ENCODE data around the gene TNPO2.
"Not testable (repeated sequence)": the region's sequence is repeated elsewhere in the genome, so short reads cannot be mapped to it uniquely, and the experiment has no call there.

TNPO2 gene

DNA sequence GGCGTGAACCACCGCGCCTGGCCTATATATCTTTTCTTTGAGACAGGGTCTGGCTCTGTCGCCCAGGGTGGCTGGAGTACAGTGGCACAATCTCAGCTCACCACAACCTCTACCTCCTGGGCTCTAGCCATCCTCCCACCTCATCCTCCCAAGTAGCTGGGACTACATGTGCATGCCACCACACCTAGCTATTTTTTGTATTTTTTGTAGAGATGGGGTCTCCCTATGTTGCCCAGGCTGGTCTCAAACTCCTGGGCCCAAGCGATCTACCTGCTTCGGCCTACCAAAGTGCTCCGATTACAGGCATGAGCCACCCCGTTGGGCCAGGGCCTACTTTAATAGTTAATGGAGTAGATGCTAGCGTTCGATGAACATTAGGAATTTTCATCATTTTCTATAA, 3.4 kb downstream of the TNPO2 start:
- peak overlapping the region; percentile 84 for H3K4me3 ChIP-seq (ENCODE audit: low read depth, low read length)
- peak overlapping the region; percentile 50 for H3K9ac ChIP-seq (ENCODE audit: low read depth, low read length)
- peaks cover 17% of the 10 kb centered on the region for H3K36me3 ChIP-seq (ENCODE audit: control insufficient read depth, insufficient read depth, low read length)
- no peaks in the 10 kb centered on the region for H3K4me1 ChIP-seq (ENCODE audit: control insufficient read depth, insufficient read depth, low read length)
- H3K27me3 ChIP-seq (ENCODE audit: control insufficient read depth, insufficient read depth, low read length) = no peaks in the 10 kb centered on the region
- H3K9me3 ChIP-seq (ENCODE audit: control insufficient read depth, insufficient read depth, low read length) = no peaks in the 10 kb centered on the region

DNA sequence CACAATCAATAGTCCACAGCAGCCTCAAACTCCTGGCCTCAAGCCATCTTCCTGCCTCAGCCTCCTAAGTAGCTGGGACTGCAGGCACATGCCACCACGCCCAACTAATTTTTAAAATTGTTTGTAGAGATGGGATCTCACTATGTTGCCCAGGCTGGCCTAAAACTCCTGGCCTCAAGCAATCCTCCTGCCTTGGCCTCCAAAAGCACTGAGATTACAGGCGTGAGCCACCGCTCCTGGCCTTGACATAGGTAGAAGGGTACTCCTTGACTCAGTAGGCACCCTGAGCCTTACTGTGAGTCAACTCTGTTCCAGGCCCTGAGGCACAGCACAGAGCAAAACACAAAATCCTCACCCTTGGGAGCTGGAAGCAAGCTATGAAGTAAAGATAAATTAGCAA, 7.8 kb downstream of the TNPO2 start:
- no peaks in the 10 kb centered on the region for H3K9me3 ChIP-seq (ENCODE audit: control insufficient read depth, insufficient read depth, low read length)
- no peak overlapping the region for H3K4me3 ChIP-seq (ENCODE audit: low read depth, low read length)
- H3K4me1 ChIP-seq (ENCODE audit: control insufficient read depth, insufficient read depth, low read length) = no peaks in the 10 kb centered on the region
- H3K27me3 ChIP-seq (ENCODE audit: control insufficient read depth, insufficient read depth, low read length) = no peaks in the 10 kb centered on the region
- H3K9ac ChIP-seq (ENCODE audit: low read depth, low read length) = no peak overlapping the region
- H3K36me3 ChIP-seq (ENCODE audit: control insufficient read depth, insufficient read depth, low read length) = peaks cover 41% of the 10 kb centered on the region

DNA sequence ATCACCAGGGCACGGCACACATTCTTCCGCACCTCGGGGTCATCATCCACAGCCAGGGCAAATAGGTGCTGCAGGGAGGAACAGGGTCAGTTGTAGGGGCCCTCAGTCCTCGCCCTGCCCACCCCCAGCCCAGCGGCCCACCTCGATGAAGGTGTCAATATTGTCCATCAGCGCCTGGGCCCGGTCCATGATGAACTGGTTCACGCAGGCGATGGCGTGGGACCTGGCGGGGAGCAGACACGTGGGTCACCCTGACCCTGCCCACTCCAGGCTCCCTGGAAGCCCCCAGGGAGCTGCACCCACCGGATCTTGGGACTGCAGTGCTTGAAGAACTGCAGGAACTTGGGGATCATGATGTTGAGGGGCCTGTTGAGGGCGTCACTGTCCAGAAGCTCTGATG, 8.6 kb downstream of the TNPO2 start:
- Histone ChIP-seq H3K4me1 (ENCODE audit: control insufficient read depth, insufficient read depth, low read length) (no peaks in the 10 kb centered on the region), H3K36me3 (ENCODE audit: control insufficient read depth, insufficient read depth, low read length) (peaks cover 49% of the 10 kb centered on the region), H3K9me3 (ENCODE audit: control insufficient read depth, insufficient read depth, low read length) (no peaks in the 10 kb centered on the region), H3K27me3 (ENCODE audit: control insufficient read depth, insufficient read depth, low read length) (no peaks in the 10 kb centered on the region), H3K9ac (ENCODE audit: low read depth, low read length) (no peak overlapping the region), H3K4me3 (ENCODE audit: low read depth, low read length) (no peak overlapping the region)

DNA sequence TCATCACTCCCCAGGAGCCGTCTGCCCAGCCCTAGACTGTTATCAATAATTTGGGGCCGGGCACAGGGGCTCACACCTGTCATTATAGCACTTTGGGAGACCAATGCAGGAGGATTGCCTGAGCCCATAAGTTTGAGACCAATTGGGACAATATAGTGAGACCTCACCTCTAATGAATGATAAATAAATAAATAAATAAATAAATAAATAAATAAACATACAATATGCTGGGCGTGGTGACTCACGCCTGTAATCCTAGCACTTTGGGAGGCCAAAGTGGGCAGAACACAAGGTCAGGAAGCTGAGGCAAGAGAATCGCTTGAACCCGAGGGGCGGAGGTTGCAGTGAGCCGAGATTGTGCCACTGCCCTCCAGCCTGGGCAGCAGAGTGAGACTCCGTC, 10.4 kb downstream of the TNPO2 start:
- H3K9ac ChIP-seq (ENCODE audit: low read depth, low read length); H3K4me1 ChIP-seq (ENCODE audit: control insufficient read depth, insufficient read depth, low read length); H3K9me3 ChIP-seq (ENCODE audit: control insufficient read depth, insufficient read depth, low read length); H3K27me3 ChIP-seq (ENCODE audit: control insufficient read depth, insufficient read depth, low read length); H3K4me3 ChIP-seq (ENCODE audit: low read depth, low read length): not testable (repeated sequence)
- peaks cover 50% of the 10 kb centered on the region for H3K36me3 ChIP-seq (ENCODE audit: control insufficient read depth, insufficient read depth, low read length)

DNA sequence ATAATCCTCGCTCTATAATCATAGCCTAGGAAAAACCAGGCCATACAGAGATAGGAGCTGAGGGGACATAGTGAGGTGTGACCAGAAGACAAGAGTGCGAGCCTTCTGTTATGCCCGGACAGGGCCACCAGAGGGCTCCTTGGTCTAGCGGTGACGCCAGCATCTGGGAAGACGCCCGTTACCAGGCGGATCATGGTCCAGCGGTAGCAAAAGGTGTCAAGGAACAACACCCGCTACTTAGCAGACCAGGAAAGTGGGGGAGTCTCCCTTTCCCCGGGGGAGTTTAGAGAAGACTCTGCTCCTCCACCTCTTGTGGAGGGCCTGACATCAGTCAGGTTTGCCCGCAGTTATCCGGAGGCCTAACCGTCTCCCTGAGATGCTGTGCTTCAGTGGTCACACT, 11.7 kb downstream of the TNPO2 start:
- H3K36me3 ChIP-seq (ENCODE audit: control insufficient read depth, insufficient read depth, low read length) = peaks cover 57% of the 10 kb centered on the region
- H3K9ac ChIP-seq (ENCODE audit: low read depth, low read length); H3K27me3 ChIP-seq (ENCODE audit: control insufficient read depth, insufficient read depth, low read length); H3K4me3 ChIP-seq (ENCODE audit: low read depth, low read length); H3K9me3 ChIP-seq (ENCODE audit: control insufficient read depth, insufficient read depth, low read length); H3K4me1 ChIP-seq (ENCODE audit: control insufficient read depth, insufficient read depth, low read length): not testable (repeated sequence)

DNA sequence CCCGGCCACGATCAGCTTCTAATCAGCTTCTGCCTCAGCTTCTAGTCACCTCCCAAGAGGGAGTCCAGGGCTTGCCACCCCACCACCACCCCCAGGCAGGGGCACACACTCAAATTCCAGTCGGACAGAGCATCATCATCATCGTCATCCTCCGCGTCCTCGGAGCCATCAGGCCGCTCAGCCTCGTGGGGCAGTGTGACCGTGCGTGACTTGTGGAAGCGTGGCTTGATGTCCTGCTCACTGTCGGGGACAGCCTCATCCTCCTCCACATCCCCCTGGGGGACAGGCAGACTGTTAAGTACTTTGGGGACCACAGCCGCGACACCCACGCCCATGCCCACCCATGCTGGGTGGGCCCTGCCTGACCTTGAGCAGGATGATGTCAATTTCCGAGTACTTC, 12.5 kb downstream of the TNPO2 start:
- no peaks in the 10 kb centered on the region for H3K9me3 ChIP-seq (ENCODE audit: control insufficient read depth, insufficient read depth, low read length)
- H3K9ac ChIP-seq (ENCODE audit: low read depth, low read length) = no peak overlapping the region
- H3K36me3 ChIP-seq (ENCODE audit: control insufficient read depth, insufficient read depth, low read length) = peaks cover 65% of the 10 kb centered on the region
- H3K4me3 ChIP-seq (ENCODE audit: low read depth, low read length) = no peak overlapping the region
- H3K27me3 ChIP-seq (ENCODE audit: control insufficient read depth, insufficient read depth, low read length) = no peaks in the 10 kb centered on the region
- H3K4me1 ChIP-seq (ENCODE audit: control insufficient read depth, insufficient read depth, low read length) = no peaks in the 10 kb centered on the region

DNA sequence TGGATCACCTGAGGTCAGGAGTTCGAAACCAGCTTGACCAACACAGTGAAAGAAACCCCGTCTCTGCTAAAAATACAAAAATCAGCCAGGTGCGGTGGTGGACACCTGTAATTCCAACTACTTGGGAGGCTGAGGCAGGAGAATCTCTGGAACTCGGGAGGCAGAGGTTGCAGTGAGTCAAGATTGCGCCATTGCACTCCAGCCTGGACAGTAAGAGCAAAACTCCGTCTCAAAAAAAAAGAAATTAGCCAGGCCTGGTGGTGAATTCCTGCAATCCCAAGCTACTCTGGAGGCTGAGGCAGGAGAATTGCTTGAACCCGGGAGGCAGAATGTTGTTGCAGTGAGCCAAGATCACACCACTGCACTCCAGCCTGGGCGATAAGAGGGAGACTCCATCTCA, 15.1 kb downstream of the TNPO2 start:
- Histone ChIP-seq H3K4me1 (ENCODE audit: control insufficient read depth, insufficient read depth, low read length) (no peaks in the 10 kb centered on the region), H3K27me3 (ENCODE audit: control insufficient read depth, insufficient read depth, low read length) (no peaks in the 10 kb centered on the region), H3K9me3 (ENCODE audit: control insufficient read depth, insufficient read depth, low read length) (no peaks in the 10 kb centered on the region), H3K9ac (ENCODE audit: low read depth, low read length) (no peak overlapping the region), H3K36me3 (ENCODE audit: control insufficient read depth, insufficient read depth, low read length) (peaks cover 60% of the 10 kb centered on the region), H3K4me3 (ENCODE audit: low read depth, low read length) (no peak overlapping the region)

DNA sequence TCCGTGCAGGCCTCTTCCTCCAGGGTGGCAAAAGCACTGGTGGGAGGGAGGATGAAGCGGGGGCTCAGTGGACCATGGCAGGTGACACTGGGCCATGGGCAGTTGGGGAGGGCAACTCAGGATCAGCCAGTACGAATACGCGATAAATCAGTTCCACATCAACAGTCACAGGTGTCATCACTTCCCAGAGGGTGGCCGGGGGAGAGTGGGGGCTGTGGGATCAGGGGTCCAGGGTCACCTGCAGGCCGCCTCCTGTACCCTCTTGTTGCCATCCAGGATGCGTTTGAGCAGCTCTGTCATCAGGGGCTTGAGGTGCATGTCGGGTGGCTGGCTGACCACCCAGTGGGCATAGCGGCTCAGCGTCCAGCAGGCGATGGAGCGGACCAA, 17.4 kb downstream of the TNPO2 start:
- H3K36me3 ChIP-seq (ENCODE audit: control insufficient read depth, insufficient read depth, low read length) = peaks cover 67% of the 10 kb centered on the region
- no peaks in the 10 kb centered on the region for H3K9me3 ChIP-seq (ENCODE audit: control insufficient read depth, insufficient read depth, low read length)
- no peaks in the 10 kb centered on the region for H3K27me3 ChIP-seq (ENCODE audit: control insufficient read depth, insufficient read depth, low read length)
- no peak overlapping the region for H3K4me3 ChIP-seq (ENCODE audit: low read depth, low read length)
- H3K9ac ChIP-seq (ENCODE audit: low read depth, low read length) = no peak overlapping the region
- H3K4me1 ChIP-seq (ENCODE audit: control insufficient read depth, insufficient read depth, low read length) = no peaks in the 10 kb centered on the region

DNA sequence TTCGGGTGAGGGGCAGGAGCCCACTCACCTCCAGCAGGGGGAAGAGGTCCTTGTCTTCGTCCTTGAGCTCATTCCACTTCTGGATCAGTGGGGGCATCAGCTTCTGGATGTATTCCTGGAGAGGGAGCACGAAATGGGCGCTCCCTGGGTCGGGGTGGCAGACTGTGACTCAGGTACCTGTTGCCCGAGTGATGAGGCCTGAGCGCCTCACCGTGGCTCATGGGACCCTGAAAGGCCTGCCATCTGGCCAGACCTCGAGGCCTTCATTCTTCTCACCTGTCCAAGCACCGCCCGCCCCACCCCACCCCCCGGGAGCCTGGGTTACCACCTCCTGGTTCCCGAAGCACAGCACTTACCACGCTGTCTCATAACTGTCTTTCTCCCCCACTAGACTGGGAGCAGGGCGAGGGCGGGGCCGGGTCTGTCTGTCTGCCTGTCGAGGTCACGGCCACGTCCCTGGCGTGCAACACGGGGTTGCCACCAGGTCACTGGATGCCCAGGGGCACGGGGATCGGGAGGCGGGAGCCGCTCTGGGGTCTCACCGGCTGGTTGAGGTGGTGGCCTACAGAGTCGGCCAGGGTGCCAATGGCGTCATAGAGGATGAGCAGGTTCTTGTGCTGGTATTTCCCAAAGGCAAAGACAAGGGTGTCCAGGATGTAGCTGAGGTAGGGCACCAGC, 17.9 kb downstream of the TNPO2 start:
- H3K4me1 ChIP-seq (ENCODE audit: control insufficient read depth, insufficient read depth, low read length) = no peaks in the 10 kb centered on the region
- no peak overlapping the region for H3K9ac ChIP-seq (ENCODE audit: low read depth, low read length)
- H3K36me3 ChIP-seq (ENCODE audit: control insufficient read depth, insufficient read depth, low read length) = peaks cover 68% of the 10 kb centered on the region
- no peaks in the 10 kb centered on the region for H3K27me3 ChIP-seq (ENCODE audit: control insufficient read depth, insufficient read depth, low read length)
- no peaks in the 10 kb centered on the region for H3K9me3 ChIP-seq (ENCODE audit: control insufficient read depth, insufficient read depth, low read length)
- no peak overlapping the region for H3K4me3 ChIP-seq (ENCODE audit: low read depth, low read length)

DNA sequence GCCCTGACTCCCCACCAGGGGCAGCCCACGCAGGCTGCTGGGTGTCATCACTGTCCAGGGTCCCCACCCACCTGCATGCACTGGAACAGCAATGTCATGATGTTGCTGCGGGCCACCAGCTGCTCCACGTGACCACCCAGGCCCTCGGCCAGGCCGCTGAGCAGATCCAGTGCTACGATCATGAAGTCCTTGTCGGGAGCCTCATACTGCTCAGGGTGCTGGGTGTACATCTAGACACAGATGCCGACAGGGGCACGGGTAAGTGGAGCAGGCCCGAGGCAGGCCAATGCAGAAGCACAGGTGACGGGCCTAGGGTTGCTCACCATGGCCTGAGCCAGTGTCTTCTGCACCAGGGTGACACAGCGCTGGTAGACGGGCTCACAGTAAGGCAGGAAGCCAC, 18.6 kb downstream of the TNPO2 start:
- no peaks in the 10 kb centered on the region for H3K4me1 ChIP-seq (ENCODE audit: control insufficient read depth, insufficient read depth, low read length)
- H3K9me3 ChIP-seq (ENCODE audit: control insufficient read depth, insufficient read depth, low read length) = no peaks in the 10 kb centered on the region
- H3K9ac ChIP-seq (ENCODE audit: low read depth, low read length) = no peak overlapping the region
- H3K27me3 ChIP-seq (ENCODE audit: control insufficient read depth, insufficient read depth, low read length) = no peaks in the 10 kb centered on the region
- H3K4me3 ChIP-seq (ENCODE audit: low read depth, low read length) = no peak overlapping the region
- H3K36me3 ChIP-seq (ENCODE audit: control insufficient read depth, insufficient read depth, low read length) = peaks cover 66% of the 10 kb centered on the region

DNA sequence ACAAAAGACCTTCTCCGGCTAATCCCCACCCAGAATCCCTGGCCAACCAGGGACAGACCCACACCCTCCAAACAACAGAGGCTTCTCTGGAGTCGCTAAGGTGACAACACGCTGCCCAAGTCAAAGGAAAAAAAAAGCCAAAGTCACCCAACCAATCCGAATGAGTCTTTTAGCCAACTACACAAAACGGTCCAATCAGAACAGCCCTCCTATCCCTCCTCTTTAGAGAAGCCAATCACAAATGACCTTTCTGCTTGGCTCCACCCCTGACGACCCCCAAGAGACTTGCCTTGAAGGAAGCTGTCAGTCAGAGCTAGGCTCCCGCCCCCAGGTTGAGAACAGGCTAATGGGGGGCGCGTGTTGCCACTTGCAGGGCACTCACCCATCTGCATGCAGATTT, 20.7 kb downstream of the TNPO2 start:
- Histone ChIP-seq H3K27me3 (ENCODE audit: control insufficient read depth, insufficient read depth, low read length) (no peaks in the 10 kb centered on the region), H3K36me3 (ENCODE audit: control insufficient read depth, insufficient read depth, low read length) (peaks cover 62% of the 10 kb centered on the region), H3K9me3 (ENCODE audit: control insufficient read depth, insufficient read depth, low read length) (no peaks in the 10 kb centered on the region), H3K4me3 (ENCODE audit: low read depth, low read length) (no peak overlapping the region), H3K4me1 (ENCODE audit: control insufficient read depth, insufficient read depth, low read length) (no peaks in the 10 kb centered on the region), H3K9ac (ENCODE audit: low read depth, low read length) (no peak overlapping the region)

DNA sequence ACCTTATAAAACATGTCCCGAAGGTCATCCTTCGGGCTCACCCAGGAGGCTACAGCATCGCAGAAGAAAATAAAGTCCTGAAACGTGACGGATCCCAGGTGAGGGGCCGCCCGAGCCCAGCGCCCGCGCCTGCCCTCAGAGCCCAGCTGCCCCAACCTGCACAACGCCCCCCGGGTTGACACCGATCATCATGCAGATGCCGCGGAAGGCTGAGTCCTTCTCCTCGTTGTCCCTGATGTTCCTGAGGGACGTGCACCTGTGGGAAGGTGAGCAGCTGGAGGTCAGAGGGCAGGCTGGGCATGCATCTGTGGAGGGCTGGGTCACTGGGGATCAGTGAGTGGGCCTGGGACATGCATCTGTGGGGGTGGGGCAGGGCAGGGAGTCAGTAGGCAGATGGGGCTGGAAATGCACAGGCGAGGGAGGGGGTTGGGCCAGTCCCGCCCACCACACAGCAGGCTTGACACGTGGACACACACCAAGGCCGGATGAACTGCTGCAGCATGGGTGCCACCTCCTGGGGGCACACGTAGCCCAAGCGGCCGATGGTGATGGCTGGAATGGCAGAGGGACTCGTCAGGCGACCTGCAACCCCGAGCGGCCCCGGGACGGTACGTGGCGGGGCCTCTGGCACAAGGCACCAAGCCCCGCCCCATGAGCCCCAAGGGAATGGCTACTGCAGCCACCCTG, 22.0 kb downstream of the TNPO2 start:
- Histone ChIP-seq H3K36me3 (ENCODE audit: control insufficient read depth, insufficient read depth, low read length) (peaks cover 52% of the 10 kb centered on the region), H3K9me3 (ENCODE audit: control insufficient read depth, insufficient read depth, low read length) (no peaks in the 10 kb centered on the region), H3K4me1 (ENCODE audit: control insufficient read depth, insufficient read depth, low read length) (no peaks in the 10 kb centered on the region), H3K9ac (ENCODE audit: low read depth, low read length) (no peak overlapping the region), H3K27me3 (ENCODE audit: control insufficient read depth, insufficient read depth, low read length) (no peaks in the 10 kb centered on the region), H3K4me3 (ENCODE audit: low read depth, low read length) (no peak overlapping the region)
